ENCODE results near the gene FAAP20. TPM values are rescaled to one million over a fixed set of nuclear protein-coding genes. Genes with fewer than 3 reads are reported as not detected.

Gene FAAP20
- total and polyA plus RNA-seq, 2 experiments from 2014 or later: 79.1 to 167 TPM

DNA sequence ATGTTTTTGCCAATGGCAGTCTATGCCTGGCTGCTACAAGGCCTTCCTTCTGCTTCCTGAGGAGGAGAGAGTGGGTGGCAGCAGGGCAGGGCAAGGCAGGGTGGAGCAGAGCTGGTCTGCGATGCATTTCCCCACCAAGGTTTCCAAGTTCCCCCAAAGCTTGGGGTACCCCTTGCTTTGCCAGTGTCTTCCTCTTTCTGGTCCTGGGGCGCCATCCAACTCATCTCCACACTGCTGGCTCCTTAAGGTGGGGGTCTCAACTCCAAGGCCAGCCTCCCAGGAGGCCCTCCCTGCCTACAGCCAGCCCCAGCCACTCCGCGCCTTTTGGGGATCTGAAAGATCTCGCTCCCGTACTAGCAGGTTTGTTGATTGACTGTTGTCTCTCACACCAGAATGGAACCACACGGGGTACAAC is 29.6 kb upstream of the FAAP20 start:
- Histone ChIP-seq H3K36me3 (ENCODE audit: insufficient read depth) (no peaks in the 10 kb centered on the region), H3K4me2 (no peak overlapping the region), H3K4me3 (no peak overlapping the region), H2AFZ (no peak overlapping the region), H4K20me1 (replicated peaks; ENCODE audit: insufficient read depth) (no peaks in the 10 kb centered on the region), H3K4me1 (ENCODE audit: insufficient read depth) (peaks cover 11% of the 10 kb centered on the region; the same call in 1 of the 2 replicates), H3K27me3 (ENCODE audit: insufficient read depth) (no peaks in the 10 kb centered on the region), H3K27ac (ENCODE audit: low read depth) (no peak overlapping the region), H3K79me2 (replicated peaks; ENCODE audit: insufficient read depth) (peaks cover 4% of the 10 kb centered on the region), H3K9me2 (ENCODE audit: insufficient read depth) (no peaks in the 10 kb centered on the region), H3F3A (replicated peaks; ENCODE audit: low read depth) (no peaks in the 10 kb centered on the region)
- peaks cover 3% of the 10 kb centered on the region; the same call in 2 of the 3 replicates for H3K36me3 Mint-ChIP-seq (ENCODE audit: low read depth)
- H3K9me3 Mint-ChIP-seq: no peaks in the 10 kb centered on the region
- H3K4me1 Mint-ChIP-seq: peaks cover 7% of the 10 kb centered on the region
- no peak for DNase-seq (ENCODE audit: low spot score)
- TF ChIP-seq CREB1 (CRISPR knock-in tag; IDR thresholded peaks at IDR 0.05; ENCODE audit: low read depth): no peak
- TF ChIP-seq, protein P1, sequence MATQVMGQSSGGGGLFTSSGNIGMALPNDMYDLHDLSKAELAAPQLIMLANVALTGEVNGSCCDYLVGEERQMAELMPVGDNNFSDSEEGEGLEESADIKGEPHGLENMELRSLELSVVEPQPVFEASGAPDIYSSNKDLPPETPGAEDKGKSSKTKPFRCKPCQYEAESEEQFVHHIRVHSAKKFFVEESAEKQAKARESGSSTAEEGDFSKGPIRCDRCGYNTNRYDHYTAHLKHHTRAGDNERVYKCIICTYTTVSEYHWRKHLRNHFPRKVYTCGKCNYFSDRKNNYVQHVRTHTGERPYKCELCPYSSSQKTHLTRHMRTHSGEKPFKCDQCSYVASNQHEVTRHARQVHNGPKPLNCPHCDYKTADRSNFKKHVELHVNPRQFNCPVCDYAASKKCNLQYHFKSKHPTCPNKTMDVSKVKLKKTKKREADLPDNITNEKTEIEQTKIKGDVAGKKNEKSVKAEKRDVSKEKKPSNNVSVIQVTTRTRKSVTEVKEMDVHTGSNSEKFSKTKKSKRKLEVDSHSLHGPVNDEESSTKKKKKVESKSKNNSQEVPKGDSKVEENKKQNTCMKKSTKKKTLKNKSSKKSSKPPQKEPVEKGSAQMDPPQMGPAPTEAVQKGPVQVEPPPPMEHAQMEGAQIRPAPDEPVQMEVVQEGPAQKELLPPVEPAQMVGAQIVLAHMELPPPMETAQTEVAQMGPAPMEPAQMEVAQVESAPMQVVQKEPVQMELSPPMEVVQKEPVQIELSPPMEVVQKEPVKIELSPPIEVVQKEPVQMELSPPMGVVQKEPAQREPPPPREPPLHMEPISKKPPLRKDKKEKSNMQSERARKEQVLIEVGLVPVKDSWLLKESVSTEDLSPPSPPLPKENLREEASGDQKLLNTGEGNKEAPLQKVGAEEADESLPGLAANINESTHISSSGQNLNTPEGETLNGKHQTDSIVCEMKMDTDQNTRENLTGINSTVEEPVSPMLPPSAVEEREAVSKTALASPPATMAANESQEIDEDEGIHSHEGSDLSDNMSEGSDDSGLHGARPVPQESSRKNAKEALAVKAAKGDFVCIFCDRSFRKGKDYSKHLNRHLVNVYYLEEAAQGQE (IDR thresholded peaks at IDR 0.05; ENCODE audit: unreplicated experiment): no peak
- no peak for TF ChIP-seq EZH2 (IDR thresholded peaks at IDR 0.05; ENCODE audit: low read depth, unreplicated experiment)
- no peak for TF ChIP-seq JUNB (IDR thresholded peaks at IDR 0.05; ENCODE audit: unreplicated experiment)
- TF ChIP-seq ZNF331 (CRISPR knock-in tag; IDR thresholded peaks at IDR 0.05; ENCODE audit: low read depth): no peak
- no peak for TF ChIP-seq ZNF114 (CRISPR knock-in tag; IDR thresholded peaks at IDR 0.05)
- no peak for TF ChIP-seq NANOG (IDR thresholded peaks at IDR 0.05; ENCODE audit: borderline replicate concordance)
- TF ChIP-seq, protein P2, sequence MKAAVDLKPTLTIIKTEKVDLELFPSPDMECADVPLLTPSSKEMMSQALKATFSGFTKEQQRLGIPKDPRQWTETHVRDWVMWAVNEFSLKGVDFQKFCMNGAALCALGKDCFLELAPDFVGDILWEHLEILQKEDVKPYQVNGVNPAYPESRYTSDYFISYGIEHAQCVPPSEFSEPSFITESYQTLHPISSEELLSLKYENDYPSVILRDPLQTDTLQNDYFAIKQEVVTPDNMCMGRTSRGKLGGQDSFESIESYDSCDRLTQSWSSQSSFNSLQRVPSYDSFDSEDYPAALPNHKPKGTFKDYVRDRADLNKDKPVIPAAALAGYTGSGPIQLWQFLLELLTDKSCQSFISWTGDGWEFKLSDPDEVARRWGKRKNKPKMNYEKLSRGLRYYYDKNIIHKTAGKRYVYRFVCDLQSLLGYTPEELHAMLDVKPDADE (IDR thresholded peaks at IDR 0.05): no peak
- TF ChIP-seq, protein P3, sequence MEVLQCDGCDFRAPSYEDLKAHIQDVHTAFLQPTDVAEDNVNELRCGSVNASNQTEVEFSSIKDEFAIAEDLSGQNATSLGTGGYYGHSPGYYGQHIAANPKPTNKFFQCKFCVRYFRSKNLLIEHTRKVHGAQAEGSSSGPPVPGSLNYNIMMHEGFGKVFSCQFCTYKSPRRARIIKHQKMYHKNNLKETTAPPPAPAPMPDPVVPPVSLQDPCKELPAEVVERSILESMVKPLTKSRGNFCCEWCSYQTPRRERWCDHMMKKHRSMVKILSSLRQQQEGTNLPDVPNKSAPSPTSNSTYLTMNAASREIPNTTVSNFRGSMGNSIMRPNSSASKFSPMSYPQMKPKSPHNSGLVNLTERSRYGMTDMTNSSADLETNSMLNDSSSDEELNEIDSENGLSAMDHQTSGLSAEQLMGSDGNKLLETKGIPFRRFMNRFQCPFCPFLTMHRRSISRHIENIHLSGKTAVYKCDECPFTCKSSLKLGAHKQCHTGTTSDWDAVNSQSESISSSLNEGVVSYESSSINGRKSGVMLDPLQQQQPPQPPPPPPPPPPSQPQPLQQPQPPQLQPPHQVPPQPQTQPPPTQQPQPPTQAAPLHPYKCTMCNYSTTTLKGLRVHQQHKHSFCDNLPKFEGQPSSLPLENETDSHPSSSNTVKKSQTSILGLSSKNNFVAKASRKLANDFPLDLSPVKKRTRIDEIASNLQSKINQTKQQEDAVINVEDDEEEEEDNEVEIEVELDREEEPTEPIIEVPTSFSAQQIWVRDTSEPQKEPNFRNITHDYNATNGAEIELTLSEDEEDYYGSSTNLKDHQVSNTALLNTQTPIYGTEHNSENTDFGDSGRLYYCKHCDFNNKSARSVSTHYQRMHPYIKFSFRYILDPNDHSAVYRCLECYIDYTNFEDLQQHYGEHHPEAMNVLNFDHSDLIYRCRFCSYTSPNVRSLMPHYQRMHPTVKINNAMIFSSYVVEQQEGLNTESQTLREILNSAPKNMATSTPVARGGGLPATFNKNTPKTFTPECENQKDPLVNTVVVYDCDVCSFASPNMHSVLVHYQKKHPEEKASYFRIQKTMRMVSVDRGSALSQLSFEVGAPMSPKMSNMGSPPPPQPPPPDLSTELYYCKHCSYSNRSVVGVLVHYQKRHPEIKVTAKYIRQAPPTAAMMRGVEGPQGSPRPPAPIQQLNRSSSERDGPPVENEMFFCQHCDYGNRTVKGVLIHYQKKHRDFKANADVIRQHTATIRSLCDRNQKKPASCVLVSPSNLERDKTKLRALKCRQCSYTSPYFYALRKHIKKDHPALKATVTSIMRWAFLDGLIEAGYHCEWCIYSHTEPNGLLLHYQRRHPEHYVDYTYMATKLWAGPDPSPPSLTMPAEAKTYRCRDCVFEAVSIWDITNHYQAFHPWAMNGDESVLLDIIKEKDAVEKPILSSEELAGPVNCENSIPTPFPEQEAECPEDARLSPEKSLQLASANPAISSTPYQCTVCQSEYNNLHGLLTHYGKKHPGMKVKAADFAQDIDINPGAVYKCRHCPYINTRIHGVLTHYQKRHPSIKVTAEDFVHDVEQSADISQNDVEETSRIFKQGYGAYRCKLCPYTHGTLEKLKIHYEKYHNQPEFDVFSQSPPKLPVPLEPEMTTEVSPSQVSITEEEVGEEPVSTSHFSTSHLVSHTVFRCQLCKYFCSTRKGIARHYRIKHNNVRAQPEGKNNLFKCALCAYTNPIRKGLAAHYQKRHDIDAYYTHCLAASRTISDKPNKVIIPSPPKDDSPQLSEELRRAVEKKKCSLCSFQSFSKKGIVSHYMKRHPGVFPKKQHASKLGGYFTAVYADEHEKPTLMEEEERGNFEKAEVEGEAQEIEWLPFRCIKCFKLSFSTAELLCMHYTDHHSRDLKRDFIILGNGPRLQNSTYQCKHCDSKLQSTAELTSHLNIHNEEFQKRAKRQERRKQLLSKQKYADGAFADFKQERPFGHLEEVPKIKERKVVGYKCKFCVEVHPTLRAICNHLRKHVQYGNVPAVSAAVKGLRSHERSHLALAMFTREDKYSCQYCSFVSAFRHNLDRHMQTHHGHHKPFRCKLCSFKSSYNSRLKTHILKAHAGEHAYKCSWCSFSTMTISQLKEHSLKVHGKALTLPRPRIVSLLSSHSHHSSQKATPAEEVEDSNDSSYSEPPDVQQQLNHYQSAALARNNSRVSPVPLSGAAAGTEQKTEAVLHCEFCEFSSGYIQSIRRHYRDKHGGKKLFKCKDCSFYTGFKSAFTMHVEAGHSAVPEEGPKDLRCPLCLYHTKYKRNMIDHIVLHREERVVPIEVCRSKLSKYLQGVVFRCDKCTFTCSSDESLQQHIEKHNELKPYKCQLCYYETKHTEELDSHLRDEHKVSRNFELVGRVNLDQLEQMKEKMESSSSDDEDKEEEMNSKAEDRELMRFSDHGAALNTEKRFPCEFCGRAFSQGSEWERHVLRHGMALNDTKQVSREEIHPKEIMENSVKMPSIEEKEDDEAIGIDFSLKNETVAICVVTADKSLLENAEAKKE (CRISPR knock-in tag; IDR thresholded peaks at IDR 0.05): no peak
- no peak overlapping the region for H3K4me3 Mint-ChIP-seq
- peaks cover 12% of the 10 kb centered on the region for H3K27me3 Mint-ChIP-seq (ENCODE audit: insufficient read depth, low read depth, poor library complexity)
- no peak for ATAC-seq
- no peak overlapping the region for H3K27ac Mint-ChIP-seq
